B cell (primary cell): ENCODE results near the gene KDM6B.

Experiments
- EZH2 ChIP-seq: IDR thresholded peaks from 2 replicates; pipeline ENCODE4 v1.6.1; 2012; ENCODE audit warnings: borderline replicate concordance, low read depth, mild to moderate bottlenecking, moderate library complexity, low read length; ENCODE audit not compliant: insufficient read depth, poor library complexity, severe bottlenecking
- TF ChIP-seq, protein P1 (sequence below): fragments of 200-600 bp; IDR thresholded peaks from one replicate; pipeline ENCODE4 v1.8.0; 2022; ENCODE audit warnings: antibody characterized with exemption, mild to moderate bottlenecking

DNA sequence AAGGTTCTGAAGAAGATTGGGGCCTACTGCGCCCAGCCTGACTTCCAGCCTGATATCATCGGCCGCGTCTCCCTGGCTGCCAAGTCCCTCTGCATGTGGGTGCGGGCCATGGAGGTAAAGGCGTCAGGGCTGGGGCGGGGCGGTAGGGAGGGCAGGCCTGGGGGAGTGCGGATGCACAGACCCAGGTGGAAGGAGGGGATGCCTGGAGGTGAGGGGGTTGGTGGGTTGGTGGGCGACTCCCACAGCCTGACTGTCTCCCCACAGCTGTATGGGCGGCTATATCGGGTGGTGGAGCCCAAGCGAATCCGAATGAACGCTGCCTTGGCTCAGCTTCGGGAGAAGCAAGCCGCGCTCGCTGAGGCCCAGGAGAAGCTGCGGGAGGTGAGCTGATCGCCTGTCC is 26.8 kb upstream of the KDM6B start:
- no peak for TF ChIP-seq EZH2
- TF ChIP-seq, protein P1, sequence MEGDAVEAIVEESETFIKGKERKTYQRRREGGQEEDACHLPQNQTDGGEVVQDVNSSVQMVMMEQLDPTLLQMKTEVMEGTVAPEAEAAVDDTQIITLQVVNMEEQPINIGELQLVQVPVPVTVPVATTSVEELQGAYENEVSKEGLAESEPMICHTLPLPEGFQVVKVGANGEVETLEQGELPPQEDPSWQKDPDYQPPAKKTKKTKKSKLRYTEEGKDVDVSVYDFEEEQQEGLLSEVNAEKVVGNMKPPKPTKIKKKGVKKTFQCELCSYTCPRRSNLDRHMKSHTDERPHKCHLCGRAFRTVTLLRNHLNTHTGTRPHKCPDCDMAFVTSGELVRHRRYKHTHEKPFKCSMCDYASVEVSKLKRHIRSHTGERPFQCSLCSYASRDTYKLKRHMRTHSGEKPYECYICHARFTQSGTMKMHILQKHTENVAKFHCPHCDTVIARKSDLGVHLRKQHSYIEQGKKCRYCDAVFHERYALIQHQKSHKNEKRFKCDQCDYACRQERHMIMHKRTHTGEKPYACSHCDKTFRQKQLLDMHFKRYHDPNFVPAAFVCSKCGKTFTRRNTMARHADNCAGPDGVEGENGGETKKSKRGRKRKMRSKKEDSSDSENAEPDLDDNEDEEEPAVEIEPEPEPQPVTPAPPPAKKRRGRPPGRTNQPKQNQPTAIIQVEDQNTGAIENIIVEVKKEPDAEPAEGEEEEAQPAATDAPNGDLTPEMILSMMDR, result no peak
